ENCODE data around the gene LEPROT.
A peak's percentile ranks its signal among the peaks of the same experiment; 100 is the strongest.

LEPROT gene

DNA sequence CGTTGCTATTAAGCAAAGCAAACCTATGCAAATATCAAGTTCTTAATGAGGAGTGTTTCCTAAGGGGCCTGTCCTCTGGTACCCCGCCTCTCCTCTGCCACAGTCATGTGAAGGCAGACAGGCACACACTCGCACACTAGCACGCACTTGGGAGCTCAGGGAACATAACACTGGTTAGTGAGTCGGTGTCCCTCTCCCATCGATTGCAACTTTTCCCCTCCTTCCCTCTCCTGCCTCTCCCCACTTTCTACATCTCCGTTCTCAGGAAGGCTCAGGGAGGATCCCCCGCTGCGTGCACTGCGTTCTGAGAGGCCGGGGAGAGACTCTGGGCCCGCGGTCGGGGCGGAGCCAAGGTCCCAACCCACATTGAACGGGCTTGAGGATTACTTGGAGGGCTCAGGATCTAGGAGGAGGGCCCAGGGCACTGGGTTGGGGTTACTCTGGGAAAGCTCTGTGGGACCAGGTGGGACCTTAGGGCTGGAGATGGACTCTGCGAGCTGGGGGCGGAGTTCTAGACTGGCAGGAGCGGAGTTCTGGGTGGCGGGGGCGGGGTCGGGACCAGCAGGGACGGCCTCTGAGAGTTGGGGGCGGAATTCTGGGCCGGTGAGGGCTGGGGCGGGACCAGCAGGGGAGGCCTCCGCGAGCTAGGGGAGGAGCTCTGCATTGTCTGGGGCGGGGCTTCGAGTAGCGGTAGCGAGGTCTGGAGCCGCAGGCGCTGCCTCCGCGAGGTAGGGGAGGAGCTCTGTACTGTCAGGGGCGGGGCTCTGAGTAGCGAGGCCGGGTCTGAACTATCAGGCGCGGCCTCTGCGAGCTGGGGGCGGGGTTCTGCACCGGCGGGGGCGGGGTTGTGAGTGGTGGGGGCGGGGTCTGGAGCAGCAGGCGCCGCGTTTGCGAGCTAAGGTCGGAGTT, 533 bp upstream of the LEPROT start (continued):
- TF ChIP-seq, protein P1, sequence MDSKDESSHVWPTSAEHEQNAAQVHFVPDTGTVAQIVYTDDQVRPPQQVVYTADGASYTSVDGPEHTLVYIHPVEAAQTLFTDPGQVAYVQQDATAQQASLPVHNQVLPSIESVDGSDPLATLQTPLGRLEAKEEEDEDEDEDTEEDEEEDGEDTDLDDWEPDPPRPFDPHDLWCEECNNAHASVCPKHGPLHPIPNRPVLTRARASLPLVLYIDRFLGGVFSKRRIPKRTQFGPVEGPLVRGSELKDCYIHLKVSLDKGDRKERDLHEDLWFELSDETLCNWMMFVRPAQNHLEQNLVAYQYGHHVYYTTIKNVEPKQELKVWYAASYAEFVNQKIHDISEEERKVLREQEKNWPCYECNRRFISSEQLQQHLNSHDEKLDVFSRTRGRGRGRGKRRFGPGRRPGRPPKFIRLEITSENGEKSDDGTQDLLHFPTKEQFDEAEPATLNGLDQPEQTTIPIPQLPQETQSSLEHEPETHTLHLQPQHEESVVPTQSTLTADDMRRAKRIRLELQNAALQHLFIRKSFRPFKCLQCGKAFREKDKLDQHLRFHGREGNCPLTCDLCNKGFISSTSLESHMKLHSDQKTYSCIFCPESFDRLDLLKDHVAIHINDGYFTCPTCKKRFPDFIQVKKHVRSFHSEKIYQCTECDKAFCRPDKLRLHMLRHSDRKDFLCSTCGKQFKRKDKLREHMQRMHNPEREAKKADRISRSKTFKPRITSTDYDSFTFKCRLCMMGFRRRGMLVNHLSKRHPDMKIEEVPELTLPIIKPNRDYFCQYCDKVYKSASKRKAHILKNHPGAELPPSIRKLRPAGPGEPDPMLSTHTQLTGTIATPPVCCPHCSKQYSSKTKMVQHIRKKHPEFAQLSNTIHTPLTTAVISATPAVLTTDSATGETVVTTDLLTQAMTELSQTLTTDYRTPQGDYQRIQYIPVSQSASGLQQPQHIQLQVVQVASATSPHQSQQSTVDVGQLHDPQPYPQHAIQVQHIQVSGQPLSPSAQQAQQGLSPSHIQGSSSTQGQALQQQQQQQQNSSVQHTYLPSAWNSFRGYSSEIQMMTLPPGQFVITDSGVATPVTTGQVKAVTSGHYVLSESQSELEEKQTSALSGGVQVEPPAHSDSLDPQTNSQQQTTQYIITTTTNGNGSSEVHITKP (tag by site-specific recombination; IDR thresholded peaks at IDR 0.05): peak; percentile 91
- TF ChIP-seq ZNF37A (tag by site-specific recombination; IDR thresholded peaks at IDR 0.05) (no peak), KLF8 (tag by site-specific recombination; IDR thresholded peaks at IDR 0.05) (peak; percentile 68), ZSCAN23 (tag by site-specific recombination; IDR thresholded peaks at IDR 0.05) (no peak), SETDB1 (IDR thresholded peaks at IDR 0.05; ENCODE audit: insufficient read length, low read length) (no peak), ZNF274 (IDR thresholded peaks at IDR 0.05; ENCODE audit: low read length) (no peak), ZNF274 (tag by site-specific recombination; IDR thresholded peaks at IDR 0.05; ENCODE audit: borderline replicate concordance) (no peak), SALL2 (tag by site-specific recombination; IDR thresholded peaks at IDR 0.05; ENCODE audit: borderline replicate concordance) (no peak), IKZF3 (tag by site-specific recombination; IDR thresholded peaks at IDR 0.05) (peak; percentile 94), ZNF530 (tag by site-specific recombination; IDR thresholded peaks at IDR 0.05; ENCODE audit: low read depth) (no peak), KLF9 (tag by site-specific recombination; IDR thresholded peaks at IDR 0.05; ENCODE audit: low read depth) (peak; percentile 71), ZNF514 (tag by site-specific recombination; IDR thresholded peaks at IDR 0.05) (no peak), ZNF561 (tag by site-specific recombination; IDR thresholded peaks at IDR 0.05; ENCODE audit: borderline replicate concordance) (peak; percentile 39; the same call in 1 of the 2 replicates), ZNF266 (tag by site-specific recombination; IDR thresholded peaks at IDR 0.05; ENCODE audit: low read depth) (no peak), ZNF335 (tag by site-specific recombination; conservative IDR thresholded peaks at IDR 0.05) (peak; percentile 93)
- TF ChIP-seq, protein P2, sequence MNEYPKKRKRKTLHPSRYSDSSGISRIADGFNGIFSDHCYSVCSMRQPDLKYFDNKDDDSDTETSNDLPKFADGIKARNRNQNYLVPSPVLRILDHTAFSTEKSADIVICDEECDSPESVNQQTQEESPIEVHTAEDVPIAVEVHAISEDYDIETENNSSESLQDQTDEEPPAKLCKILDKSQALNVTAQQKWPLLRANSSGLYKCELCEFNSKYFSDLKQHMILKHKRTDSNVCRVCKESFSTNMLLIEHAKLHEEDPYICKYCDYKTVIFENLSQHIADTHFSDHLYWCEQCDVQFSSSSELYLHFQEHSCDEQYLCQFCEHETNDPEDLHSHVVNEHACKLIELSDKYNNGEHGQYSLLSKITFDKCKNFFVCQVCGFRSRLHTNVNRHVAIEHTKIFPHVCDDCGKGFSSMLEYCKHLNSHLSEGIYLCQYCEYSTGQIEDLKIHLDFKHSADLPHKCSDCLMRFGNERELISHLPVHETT (tag by site-specific recombination; IDR thresholded peaks at IDR 0.05): no peak
- TF ChIP-seq, protein P3, sequence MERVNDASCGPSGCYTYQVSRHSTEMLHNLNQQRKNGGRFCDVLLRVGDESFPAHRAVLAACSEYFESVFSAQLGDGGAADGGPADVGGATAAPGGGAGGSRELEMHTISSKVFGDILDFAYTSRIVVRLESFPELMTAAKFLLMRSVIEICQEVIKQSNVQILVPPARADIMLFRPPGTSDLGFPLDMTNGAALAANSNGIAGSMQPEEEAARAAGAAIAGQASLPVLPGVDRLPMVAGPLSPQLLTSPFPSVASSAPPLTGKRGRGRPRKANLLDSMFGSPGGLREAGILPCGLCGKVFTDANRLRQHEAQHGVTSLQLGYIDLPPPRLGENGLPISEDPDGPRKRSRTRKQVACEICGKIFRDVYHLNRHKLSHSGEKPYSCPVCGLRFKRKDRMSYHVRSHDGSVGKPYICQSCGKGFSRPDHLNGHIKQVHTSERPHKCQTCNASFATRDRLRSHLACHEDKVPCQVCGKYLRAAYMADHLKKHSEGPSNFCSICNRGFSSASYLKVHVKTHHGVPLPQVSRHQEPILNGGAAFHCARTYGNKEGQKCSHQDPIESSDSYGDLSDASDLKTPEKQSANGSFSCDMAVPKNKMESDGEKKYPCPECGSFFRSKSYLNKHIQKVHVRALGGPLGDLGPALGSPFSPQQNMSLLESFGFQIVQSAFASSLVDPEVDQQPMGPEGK (tag by site-specific recombination; IDR thresholded peaks at IDR 0.05): peak; percentile 91
- TF ChIP-seq, protein P4, sequence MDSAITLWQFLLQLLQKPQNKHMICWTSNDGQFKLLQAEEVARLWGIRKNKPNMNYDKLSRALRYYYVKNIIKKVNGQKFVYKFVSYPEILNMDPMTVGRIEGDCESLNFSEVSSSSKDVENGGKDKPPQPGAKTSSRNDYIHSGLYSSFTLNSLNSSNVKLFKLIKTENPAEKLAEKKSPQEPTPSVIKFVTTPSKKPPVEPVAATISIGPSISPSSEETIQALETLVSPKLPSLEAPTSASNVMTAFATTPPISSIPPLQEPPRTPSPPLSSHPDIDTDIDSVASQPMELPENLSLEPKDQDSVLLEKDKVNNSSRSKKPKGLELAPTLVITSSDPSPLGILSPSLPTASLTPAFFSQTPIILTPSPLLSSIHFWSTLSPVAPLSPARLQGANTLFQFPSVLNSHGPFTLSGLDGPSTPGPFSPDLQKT (IDR thresholded peaks at IDR 0.05; ENCODE audit: borderline replicate concordance, low read depth, low read length): no peak

Measured in HEK293 (cell line).